Stimulated activated CD8-positive, alpha-beta memory T cell treated with anti-CD3 and anti-CD28 coated beads, Interleukin-12 subunit alpha, Interleukin-12 subunit beta, amount 100 ng/mL, for 4 hours (primary cell): ENCODE results near the gene KRTAP12-2.
"Not testable (repeated sequence)": the region's sequence is repeated elsewhere in the genome, so short reads cannot be mapped to it uniquely, and the experiment has no call there.

Source experiments
- DNase-seq: peaks from one replicate; pipeline ENCODE4 v3.0.0-alpha.2; 2020; ENCODE audit warnings: low read depth

KRTAP12-2 gene

DNA sequence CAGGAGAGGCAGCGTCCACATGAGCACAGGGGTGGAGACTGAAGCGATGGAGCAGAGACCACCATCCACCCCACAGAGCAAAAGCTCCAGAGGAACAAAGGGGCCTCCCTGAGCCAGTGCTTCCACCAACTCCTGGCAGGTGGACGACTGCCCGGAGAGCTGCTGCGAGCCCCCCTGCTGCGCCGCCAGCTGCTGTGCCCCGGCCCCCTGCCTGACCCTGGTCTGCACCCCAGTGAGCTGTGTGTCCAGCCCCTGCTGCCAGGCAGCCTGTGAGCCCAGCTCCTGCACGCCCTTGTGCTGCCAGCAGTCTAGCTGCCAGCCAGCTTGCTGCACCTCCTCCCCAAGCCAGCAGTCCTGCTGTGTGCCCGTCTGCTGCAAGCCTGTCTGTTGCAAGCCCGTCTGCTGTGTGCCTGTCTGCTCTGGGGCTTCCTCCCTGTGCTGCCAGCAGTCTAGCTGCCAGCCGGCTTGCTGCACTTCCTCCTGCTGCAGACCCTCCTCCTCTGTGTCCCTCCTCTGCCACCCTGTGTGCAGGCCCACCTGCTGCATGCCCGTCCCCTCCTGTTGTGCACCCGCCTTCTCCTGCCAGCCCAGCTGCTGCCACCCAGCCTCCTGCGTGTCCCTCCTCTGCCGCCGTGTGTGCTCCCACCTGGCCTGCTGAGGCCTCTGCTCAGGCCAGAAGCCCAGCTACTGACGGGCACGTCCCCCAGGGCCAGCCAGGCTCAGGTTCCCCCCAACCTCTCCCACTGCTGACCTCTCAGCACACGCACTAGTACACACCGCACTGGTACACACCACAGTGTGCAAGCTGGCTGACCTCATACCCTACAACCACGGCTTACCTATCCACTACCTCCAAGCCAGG, 35.6 kb upstream of the KRTAP12-2 start:
- DNase-seq, result no peak

GRCh38 chr21:44701541-44701940, 34.8 kb upstream of the KRTAP12-2 start:
- no peak for DNase-seq

DNA sequence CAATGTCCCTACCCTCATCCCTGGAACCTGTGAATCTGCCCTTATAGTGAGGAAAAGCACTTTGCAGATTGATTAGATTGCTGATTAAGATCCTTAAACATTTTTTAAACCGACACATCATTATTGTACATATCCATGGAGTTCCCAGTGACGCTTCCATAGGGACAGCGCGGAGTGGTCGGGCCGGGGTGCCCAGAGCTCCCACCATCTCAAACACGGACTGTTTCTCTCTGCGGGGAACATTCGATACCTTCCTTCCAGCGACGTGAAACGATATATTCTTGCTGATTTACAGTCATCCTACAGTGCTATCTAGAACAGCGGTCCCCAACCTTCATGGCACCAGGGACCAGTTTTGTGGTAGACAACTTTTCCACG, 34.3 kb upstream of the KRTAP12-2 start:
- no peak for DNase-seq

DNA sequence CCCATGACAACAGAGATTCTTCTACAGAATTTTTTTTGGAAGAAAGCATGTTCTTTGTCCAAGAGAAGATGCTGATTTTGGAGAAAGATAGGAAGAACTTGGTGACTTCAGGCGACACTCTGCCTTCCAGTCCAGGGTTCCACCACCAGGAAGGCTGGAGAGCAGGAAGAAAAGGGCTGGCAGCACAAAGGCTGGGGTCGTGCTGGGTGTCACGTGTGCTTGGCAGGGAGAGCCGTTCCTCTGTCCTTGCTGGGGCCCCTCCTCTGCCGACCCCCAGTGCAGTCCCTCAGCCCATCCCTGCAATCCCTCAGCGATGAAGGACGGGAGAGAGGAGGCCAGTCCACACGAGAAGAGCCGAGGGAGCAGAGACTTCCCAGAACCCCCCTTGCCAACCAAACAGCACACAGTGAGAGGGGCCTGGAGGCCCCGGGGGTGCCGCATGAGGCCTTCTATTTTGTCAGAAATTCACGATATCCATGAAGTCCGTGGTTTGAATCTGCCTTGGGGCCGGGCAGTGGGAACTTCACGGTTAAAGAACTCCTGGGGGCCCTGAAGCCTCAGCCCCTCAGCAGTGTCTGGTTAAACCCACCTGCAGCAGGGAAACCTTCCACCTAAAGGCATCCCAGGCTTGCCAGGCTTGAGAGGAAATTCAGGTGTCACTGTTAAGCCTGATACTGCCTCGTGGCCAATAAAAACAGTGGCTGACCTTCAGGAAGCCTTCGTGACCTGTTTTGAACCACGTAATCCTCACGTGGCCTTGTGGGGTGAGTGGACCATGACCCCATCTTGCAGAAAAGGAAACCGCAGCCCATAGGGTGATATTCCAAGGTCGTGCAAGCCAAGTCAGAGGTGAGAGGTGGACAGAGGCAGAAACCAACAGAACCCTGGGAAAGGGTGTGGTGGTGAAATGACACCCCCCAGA, 33.6 kb upstream of the KRTAP12-2 start:
- DNase-seq, result no peak

DNA sequence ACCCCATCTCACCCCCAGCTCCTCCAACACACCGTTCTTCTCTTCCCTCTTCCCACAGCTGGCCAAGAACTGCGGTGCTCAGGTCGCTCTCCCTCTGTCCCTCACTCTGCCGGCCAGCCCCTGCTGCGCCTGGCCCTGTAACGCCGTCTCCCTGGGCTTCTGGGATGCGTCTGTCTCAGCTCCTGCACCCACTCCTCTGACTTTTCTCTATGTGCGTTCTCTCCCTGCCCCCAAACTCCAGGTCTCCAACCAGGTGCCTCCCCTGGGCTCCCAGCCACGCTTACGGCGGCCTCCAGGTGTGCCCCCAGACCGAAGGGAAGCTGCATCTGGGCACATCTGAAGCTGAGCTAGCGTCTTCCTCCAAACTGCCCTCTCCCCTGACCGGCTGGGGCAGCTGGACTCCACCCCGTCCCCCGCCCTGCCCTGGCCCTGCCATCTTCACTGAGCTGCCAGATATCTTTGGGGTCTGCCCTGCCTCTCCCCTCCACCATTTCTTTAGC, 32.8 kb upstream of the KRTAP12-2 start:
- DNase-seq, result no peak

GRCh38 chr21:44697811-44698734, 31.3 kb upstream of the KRTAP12-2 start:
- no peak for DNase-seq

GRCh38 chr21:44697172-44697810, 30.6 kb upstream of the KRTAP12-2 start, which contains the start of gene KRTAP10-12:
Gene KRTAP10-12 (plus strand): TSS chr21:44697172. CDS start chr21:44697202, 30 bp downstream.
- DNase-seq, result not testable (repeated sequence)

DNA sequence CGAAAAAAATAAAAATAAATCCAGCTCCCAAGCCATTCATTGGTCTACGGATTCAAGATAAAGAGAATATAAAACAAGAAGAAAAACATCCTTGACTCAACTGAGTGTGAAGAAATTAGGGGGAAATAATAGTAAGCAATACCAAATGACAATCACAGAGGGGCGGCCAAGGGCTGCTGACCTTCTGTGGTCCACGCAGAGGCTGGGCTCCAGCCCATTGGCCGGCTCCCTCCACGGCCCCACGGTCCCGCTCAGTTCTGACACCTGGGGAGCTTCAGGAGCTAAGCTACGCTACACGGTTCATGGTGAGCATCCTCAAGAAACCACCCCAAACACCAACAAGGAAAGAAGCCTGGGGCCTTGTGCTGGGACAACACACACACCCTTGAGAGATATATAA, 29.8 kb upstream of the KRTAP12-2 start:
- no peak for DNase-seq

DNA sequence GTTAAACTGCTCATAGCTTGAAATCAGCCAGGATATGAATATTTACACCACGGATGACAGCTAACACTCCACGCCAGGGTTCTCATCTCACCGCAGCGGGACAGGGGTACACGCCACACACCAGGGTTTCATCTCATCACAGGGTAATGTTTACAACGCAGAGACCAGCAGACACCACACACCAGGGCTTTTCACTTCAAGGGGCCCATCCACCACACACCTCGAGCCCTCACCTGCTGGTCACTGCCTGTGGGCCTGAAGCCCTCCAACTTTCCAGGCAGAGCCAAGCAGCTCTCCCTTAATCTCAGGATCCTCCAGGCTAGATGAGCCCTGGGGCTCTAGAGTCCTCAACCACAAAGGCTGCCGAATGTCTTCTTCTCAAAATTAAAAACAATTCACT, 28.9 kb upstream of the KRTAP12-2 start:
- DNase-seq, result no peak

- DNase-seq, result no peak
These were observed 28.5 kb upstream of the KRTAP12-2 start for GRCh38 chr21:44695184-44695583.

- DNase-seq, result no peak
These were observed 28.0 kb upstream of the KRTAP12-2 start for GRCh38 chr21:44694776-44695175.

DNA sequence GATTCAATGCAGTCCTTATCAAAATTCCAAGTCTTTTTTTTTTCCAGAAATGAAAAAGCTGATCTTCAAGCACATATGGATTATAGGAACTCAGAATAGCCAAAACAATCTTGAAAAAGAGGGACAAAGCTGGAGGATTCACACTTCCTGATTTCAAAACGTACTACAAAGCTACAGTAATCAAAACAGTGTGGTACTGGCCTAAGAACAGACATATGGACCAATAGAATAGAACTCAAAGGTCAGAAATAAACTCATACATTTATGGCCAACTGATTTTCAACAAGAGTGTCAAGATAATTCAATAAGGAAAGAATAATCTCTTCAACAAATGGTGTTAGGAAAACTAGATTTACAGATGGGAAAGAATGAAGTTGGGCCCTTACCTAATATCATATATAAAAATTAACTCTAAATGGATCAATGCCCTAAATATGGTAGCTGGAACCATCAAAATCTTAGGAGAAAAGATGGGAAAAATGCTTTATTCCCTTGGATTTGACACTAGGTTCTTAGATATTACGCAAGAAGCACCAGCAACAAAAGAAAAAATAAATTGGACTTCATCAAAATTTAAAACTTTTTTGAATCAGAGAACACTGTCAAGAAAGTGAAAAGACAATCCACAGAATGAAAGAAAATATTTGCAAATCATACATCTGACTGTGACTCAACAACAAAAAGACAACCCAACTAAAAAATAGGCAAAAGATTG, 26.2 kb upstream of the KRTAP12-2 start:
- no peak for DNase-seq

DNA sequence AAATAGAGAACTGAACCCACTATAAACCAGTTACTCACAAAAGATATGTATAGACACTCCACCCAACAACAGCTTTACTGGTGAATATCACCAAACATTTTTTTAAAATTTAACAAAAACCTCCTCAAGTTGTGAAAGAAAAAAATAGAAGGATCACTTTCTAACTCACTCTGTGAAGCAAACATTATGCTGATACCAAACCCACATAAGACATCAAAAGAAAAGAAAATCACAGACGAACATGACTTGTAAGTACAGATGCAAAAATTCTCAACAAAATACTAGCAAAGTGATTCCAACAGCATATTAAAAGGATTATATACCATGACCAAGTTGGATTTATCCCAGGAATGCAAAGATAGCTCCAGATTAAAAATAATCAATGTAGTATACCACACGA, 25.0 kb upstream of the KRTAP12-2 start:
- DNase-seq, result no peak

- DNase-seq, result not testable (repeated sequence)
These were observed 23.0 kb upstream of the KRTAP12-2 start for GRCh38 chr21:44689740-44690139.

- DNase-seq, result no peak
These were observed 20.9 kb upstream of the KRTAP12-2 start for GRCh38 chr21:44687671-44688070.

DNA sequence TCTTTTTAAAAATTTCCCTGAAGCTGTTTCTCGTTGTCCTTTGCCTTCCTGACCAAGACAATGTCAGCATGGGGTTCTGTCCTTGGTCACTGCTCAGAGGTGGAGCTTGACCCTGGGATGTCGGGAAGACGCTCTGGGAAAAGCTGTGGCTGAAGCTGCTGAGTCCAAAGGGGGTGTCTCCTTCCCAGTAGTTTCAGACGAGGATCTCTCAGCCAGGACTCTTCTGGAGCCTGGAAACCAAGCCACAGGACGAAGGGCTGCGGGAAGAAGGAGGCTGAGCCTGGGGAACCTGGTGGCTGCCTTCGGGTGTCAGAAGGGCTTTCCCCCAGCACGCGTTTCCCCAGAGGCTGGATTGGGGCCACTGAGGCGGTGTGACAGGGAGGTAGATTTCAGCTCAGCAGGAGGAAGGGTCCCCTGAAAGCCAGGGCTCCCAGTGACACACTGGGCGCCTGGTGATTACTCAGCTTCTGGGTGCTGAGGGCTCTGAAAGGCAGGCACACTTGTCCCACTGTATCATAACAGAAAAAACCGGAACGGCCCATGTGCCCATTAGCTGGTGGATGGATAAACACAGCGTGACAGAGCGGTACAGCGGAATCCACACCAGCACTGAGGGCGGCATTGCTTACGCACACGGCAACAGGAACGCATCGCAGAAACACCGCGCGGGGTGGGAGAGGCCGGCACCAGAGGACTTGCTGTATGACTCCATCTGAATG, 20.3 kb upstream of the KRTAP12-2 start:
- DNase-seq, result no peak

GRCh38 chr21:44686000-44686781, 19.5 kb upstream of the KRTAP12-2 start:
- no peak for DNase-seq

GRCh38 chr21:44685050-44685449, 18.3 kb upstream of the KRTAP12-2 start:
- DNase-seq, result not testable (repeated sequence)

DNA sequence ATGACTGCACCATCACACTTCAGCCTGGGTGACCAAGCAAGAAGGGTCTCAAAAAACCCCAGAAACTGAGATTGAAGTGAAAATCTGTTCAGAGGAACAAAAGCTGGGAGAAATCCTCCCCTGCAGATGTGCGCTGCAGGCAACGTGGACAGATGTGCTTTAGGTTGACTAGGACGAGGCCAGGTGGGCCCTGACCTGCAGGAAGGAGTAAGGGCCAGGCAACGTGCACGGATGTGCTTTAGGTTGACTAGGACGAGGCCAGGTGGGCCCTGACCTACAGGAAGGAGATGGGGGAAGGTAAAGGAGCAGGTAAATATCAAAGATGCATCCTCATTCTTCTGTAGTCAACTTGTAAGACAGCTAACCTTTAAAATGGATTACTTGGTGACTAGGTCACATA, 17.8 kb upstream of the KRTAP12-2 start:
- no peak for DNase-seq
